GM12875 (cell line): ENCODE results near the gene EFL1.

Experiments
- H3K4me3 ChIP-seq: one replicate; pipeline ENCODE4 v1.5.1; 2011; ENCODE audit warnings: low read depth, low read length, control low read depth
- TF ChIP-seq, protein P1 (sequence below): IDR thresholded peaks from 2 replicates; pipeline ENCODE4 v1.5.1; 2011; ENCODE audit warnings: low read depth, mild to moderate bottlenecking, control low read depth, inconsistent platforms, low read length, moderate library complexity, borderline replicate concordance; ENCODE audit not compliant: insufficient read depth

The EFL1 gene

DNA sequence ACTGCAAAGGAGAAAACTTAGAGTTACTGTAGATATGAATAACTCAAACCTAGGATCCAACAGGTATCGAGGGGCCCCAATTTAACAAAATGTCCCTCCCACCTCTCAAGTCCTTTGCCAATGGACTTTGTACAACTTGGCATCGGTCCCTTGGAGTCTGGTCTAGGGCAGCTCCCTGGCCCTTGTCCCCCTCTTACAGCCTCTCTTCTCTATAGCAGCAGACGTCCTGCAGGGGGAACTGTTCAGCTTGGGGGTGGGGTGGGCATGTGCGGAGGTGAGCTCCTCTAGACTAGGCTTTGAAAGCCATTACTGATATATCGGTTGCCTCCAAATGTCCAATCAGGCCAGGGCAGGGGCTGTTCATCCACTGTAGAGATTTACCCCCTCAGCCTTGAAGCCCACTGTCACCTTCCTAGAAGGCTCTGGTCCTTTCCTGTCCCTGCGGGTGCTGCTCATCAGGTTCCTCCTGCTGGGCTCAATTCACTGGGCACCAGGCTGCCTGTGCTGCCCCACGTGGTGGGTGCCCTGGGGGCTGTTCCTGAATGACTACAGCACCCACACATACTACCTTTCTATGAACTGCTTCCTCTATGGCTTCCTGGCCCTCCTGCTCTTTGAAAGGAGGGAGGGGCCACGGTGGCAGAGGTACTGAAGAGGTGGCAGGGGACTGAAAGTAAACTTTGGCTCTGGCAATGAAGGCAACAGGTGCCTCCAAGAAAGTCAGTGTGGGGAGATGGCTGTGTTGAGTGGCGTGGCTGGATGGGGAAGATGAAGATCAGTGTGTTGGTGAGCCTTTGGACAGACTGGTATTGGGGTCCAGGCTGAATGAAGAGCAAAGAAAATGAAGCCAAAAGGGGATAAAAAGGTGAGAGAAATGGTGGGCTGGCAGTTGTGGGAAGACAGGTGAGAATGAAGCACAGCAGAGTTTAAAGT, 137.9 kb downstream of the EFL1 start:
- H3K4me3 ChIP-seq: no peak overlapping the region
- TF ChIP-seq, protein P1, sequence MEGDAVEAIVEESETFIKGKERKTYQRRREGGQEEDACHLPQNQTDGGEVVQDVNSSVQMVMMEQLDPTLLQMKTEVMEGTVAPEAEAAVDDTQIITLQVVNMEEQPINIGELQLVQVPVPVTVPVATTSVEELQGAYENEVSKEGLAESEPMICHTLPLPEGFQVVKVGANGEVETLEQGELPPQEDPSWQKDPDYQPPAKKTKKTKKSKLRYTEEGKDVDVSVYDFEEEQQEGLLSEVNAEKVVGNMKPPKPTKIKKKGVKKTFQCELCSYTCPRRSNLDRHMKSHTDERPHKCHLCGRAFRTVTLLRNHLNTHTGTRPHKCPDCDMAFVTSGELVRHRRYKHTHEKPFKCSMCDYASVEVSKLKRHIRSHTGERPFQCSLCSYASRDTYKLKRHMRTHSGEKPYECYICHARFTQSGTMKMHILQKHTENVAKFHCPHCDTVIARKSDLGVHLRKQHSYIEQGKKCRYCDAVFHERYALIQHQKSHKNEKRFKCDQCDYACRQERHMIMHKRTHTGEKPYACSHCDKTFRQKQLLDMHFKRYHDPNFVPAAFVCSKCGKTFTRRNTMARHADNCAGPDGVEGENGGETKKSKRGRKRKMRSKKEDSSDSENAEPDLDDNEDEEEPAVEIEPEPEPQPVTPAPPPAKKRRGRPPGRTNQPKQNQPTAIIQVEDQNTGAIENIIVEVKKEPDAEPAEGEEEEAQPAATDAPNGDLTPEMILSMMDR: peak; percentile 8; the same call in 1 of the 2 replicates

DNA sequence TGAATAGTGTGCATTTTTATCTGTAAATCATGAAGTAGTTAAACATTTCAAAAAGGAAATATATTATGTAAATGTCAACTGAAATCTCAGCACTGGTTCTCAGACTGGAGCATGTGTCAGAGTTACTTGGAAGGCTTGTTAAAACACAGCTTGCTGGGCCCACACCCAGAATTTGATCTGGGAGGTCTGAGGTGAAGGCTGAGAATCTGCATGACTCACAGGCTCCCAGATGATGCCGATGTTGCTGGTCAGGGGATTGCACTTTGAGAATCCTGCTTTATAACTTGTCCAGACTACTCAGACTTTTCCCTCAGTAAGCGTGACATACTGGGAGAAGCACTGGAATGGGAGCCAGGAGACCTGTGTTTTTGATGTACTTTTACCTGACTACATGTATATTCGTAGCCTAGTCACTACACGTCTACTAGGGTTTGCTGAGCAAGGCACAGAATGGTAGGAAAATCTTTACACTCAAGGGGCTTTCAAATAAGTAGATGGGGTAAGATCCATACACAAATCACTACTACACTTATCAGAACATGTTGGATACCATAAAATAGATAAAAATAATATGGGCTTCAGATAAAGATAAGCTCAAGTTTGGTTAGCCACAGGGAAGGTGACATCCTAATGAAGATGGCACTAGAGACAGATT, 139.7 kb downstream of the EFL1 start:
- H3K4me3 ChIP-seq: no peak overlapping the region
- TF ChIP-seq, protein P1: no peak

DNA sequence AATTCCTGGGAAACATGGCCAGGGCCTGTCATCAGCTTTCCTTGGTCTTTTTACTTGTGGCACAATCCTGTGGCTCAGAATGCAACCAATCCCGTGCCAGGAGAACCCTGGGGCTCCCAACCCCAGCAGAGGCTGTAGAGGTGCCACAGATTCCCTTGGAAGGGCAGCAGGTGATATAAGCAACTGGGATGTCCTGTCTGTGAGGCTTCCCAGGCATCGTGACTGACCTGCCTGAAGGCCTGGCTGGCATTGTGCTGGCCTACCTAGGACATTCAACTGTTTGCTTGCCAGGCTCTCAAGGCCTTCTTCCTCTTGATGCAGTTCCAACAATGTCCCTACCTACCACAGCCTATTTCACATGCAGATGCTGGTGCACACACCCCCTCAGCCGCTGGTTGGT, 144.5 kb downstream of the EFL1 start:
- TF ChIP-seq, protein P1: no peak
- no peak overlapping the region for H3K4me3 ChIP-seq

DNA sequence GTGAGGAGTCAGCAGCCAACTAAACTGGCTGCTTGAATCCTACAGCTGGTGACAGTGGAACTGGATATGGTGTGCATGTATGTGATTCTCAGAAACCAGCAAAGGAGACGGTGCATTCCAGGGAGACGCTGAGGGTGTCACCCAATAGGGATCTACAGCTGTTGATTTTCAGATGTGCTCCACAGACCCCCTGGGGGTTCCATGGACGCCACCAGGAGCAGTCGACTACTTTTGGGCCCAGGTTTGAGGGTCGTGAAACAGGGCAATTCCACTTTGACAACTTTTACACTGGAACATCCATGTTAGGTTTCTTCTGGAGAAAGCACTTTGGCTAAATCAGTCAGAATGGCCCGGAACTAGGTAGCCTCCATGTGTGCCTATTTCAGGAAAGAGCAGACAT, 145.2 kb downstream of the EFL1 start:
- no peak overlapping the region for H3K4me3 ChIP-seq
- TF ChIP-seq, protein P1: no peak

DNA sequence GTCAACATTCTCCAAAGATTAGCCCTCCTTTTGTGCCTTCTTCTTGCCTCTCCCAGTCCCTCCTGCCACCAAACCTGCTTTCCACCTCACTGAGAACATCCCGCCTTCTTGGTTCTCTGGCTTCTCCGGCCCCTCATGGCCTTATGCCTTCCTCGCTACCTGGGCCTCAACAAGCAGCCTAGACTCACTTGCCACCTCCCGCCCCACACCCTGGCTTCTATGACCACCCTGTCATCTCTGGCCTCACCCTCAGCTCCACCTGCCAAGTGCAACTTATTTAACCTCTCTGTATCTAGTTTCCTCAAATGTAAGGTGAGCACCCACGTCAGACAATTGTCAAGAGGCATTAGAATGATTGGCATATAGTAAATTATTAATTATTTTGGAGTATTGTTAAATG, 147.9 kb downstream of the EFL1 start:
- TF ChIP-seq, protein P1: no peak
- no peak overlapping the region for H3K4me3 ChIP-seq

DNA sequence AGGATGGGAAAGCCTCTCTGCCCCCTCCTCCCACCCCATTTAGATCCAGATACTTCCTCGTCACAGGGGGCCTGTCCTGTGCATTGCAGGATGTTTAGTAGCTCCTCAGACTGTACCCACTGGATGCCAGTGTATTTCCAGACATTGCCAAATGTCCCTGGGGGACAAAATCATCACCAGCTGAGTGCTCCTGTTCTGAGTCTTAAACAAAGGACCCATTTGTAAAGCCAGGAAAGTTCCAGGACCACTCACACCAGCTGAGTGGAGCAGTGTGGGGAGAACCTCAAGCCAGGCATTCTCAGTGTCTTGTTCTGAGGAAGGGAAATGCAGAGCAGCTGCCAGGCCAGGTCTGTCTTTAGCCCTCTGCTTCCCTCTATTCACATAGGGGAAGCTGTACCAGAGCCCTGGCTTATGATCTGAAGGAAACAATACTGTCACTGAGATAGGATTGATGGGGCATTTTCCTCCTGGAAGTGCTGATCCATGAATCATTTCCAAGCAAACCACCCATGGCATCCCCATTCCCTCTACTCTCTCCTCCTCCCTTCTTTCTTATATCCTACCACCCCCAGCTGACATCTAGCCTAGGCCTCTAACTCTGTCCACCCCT, 149.3 kb downstream of the EFL1 start:
- TF ChIP-seq, protein P1: no peak
- H3K4me3 ChIP-seq: no peak overlapping the region
